T-helper 1 cell treated with Interleukin-12 subunit alpha and Interleukin-12 subunit beta and Interleukin-4 antibody, amounts not matched to agents 30 μg/mL and 1 μg/mL, for 36 hours (primary cell): ENCODE data around the gene LRRC51.

Experiments used
- H3K27ac Mint-ChIP-seq: one replicate; pipeline ENCODE4 v1.8.0; 2021; ENCODE audit warnings: mild to moderate bottlenecking, mixed read lengths
- H3K27me3 Mint-ChIP-seq: one replicate; pipeline ENCODE4 v1.8.0; 2021; ENCODE audit warnings: low read depth, mixed read lengths
- H3K36me3 Mint-ChIP-seq: one replicate; pipeline ENCODE4 v1.8.0; 2021; ENCODE audit warnings: low read depth, mixed read lengths
- H3K4me1 Mint-ChIP-seq: one replicate; pipeline ENCODE4 v1.8.0; 2021; ENCODE audit warnings: low read depth, mixed read lengths
- H3K4me3 Mint-ChIP-seq: one replicate; pipeline ENCODE4 v1.8.0; 2021; ENCODE audit warnings: mild to moderate bottlenecking, moderate library complexity, mixed read lengths
- H3K9me3 Mint-ChIP-seq: one replicate; pipeline ENCODE4 v1.8.0; 2021; ENCODE audit warnings: mixed read lengths

LRRC51 gene

GRCh38 chr11:72111300-72112142, 30.9 kb downstream of the LRRC51 start:
- Mint-ChIP-seq H3K27ac (peak overlapping the region; percentile 98), H3K4me1 (peaks cover 18% of the 10 kb centered on the region), H3K36me3 (peaks cover 8% of the 10 kb centered on the region), H3K27me3 (no peaks in the 10 kb centered on the region), H3K9me3 (peaks cover 5% of the 10 kb centered on the region), H3K4me3 (peak overlapping the region; percentile 92)

GRCh38 chr11:72112143-72112977, 31.7 kb downstream of the LRRC51 start, which contains the start of gene ANAPC15:
Gene ANAPC15 (minus strand): TSS chr11:72112695. CDS start chr11:72111276, 1,419 bp downstream.
- Mint-ChIP-seq H3K4me1 (peaks cover 18% of the 10 kb centered on the region), H3K9me3 (peaks cover 5% of the 10 kb centered on the region), H3K27ac (peak within 1 kb of the TSS; percentile 98), H3K27me3 (no peaks in the 10 kb centered on the region), H3K4me3 (peak within 1 kb of the TSS; percentile 92), H3K36me3 (peaks cover 7% of the 10 kb centered on the region)

GRCh38 chr11:72112978-72113808, 32.5 kb downstream of the LRRC51 start:
- peaks cover 5% of the 10 kb centered on the region for H3K9me3 Mint-ChIP-seq
- peaks cover 4% of the 10 kb centered on the region for H3K36me3 Mint-ChIP-seq
- peak overlapping the region; percentile 98 for H3K27ac Mint-ChIP-seq
- no peaks in the 10 kb centered on the region for H3K27me3 Mint-ChIP-seq
- H3K4me3 Mint-ChIP-seq: peak overlapping the region; percentile 92
- H3K4me1 Mint-ChIP-seq: peaks cover 18% of the 10 kb centered on the region

- H3K27me3 Mint-ChIP-seq: no peaks in the 10 kb centered on the region
- peaks cover 5% of the 10 kb centered on the region for H3K9me3 Mint-ChIP-seq
- no peak overlapping the region for H3K4me3 Mint-ChIP-seq
- H3K36me3 Mint-ChIP-seq: peaks cover 4% of the 10 kb centered on the region
- peaks cover 18% of the 10 kb centered on the region for H3K4me1 Mint-ChIP-seq
- H3K27ac Mint-ChIP-seq: no peak overlapping the region
Measured at GRCh38 chr11:72114570-72114969, 33.9 kb downstream of the LRRC51 start.

GRCh38 chr11:72116019-72116755, 35.5 kb downstream of the LRRC51 start:
- Mint-ChIP-seq H3K9me3 (peaks cover 5% of the 10 kb centered on the region), H3K27me3 (no peaks in the 10 kb centered on the region), H3K4me3 (no peak overlapping the region)

GRCh38 chr11:72119198-72119597, 38.5 kb downstream of the LRRC51 start:
- H3K36me3 Mint-ChIP-seq: no peaks in the 10 kb centered on the region
- no peak overlapping the region for H3K27ac Mint-ChIP-seq
- no peaks in the 10 kb centered on the region for H3K27me3 Mint-ChIP-seq
- H3K4me3 Mint-ChIP-seq: no peak overlapping the region
- no peaks in the 10 kb centered on the region for H3K9me3 Mint-ChIP-seq
- H3K4me1 Mint-ChIP-seq: no peaks in the 10 kb centered on the region

More at GRCh38 chr11:72116019-72116755, 35.5 kb downstream of the LRRC51 start:
- H3K36me3 Mint-ChIP-seq: no peaks in the 10 kb centered on the region
- peaks cover 14% of the 10 kb centered on the region for H3K4me1 Mint-ChIP-seq
- H3K27ac Mint-ChIP-seq: no peak overlapping the region

GRCh38 chr11:72120930-72121329, 40.3 kb downstream of the LRRC51 start:
- Mint-ChIP-seq H3K9me3 (no peaks in the 10 kb centered on the region), H3K27ac (no peak overlapping the region), H3K4me3 (no peak overlapping the region), H3K4me1 (no peaks in the 10 kb centered on the region), H3K36me3 (no peaks in the 10 kb centered on the region), H3K27me3 (no peaks in the 10 kb centered on the region)

- no peak overlapping the region for H3K4me3 Mint-ChIP-seq
- no peaks in the 10 kb centered on the region for H3K36me3 Mint-ChIP-seq
- H3K27ac Mint-ChIP-seq: no peak overlapping the region
- peaks cover 4% of the 10 kb centered on the region for H3K9me3 Mint-ChIP-seq
- H3K4me1 Mint-ChIP-seq: no peaks in the 10 kb centered on the region
- no peaks in the 10 kb centered on the region for H3K27me3 Mint-ChIP-seq
Measured at GRCh38 chr11:72122607-72123006, 42.0 kb downstream of the LRRC51 start.

- Mint-ChIP-seq H3K27ac (no peak overlapping the region), H3K4me3 (no peak overlapping the region), H3K4me1 (no peaks in the 10 kb centered on the region), H3K27me3 (no peaks in the 10 kb centered on the region), H3K36me3 (no peaks in the 10 kb centered on the region), H3K9me3 (peaks cover 4% of the 10 kb centered on the region)
Measured at GRCh38 chr11:72123117-72123653, 42.5 kb downstream of the LRRC51 start.

GRCh38 chr11:72124046-72124445, 43.4 kb downstream of the LRRC51 start:
- Mint-ChIP-seq H3K27me3 (peaks cover 8% of the 10 kb centered on the region), H3K4me3 (no peak overlapping the region), H3K4me1 (no peaks in the 10 kb centered on the region), H3K36me3 (peaks cover 5% of the 10 kb centered on the region), H3K9me3 (peaks cover 12% of the 10 kb centered on the region), H3K27ac (no peak overlapping the region)

GRCh38 chr11:72125956-72126355, 45.3 kb downstream of the LRRC51 start:
- no peak overlapping the region for H3K4me3 Mint-ChIP-seq
- no peaks in the 10 kb centered on the region for H3K4me1 Mint-ChIP-seq
- H3K9me3 Mint-ChIP-seq: peaks cover 15% of the 10 kb centered on the region
- no peak overlapping the region for H3K27ac Mint-ChIP-seq
- H3K27me3 Mint-ChIP-seq: peaks cover 12% of the 10 kb centered on the region
- peaks cover 6% of the 10 kb centered on the region for H3K36me3 Mint-ChIP-seq

GRCh38 chr11:72127923-72128322, 47.3 kb downstream of the LRRC51 start:
- H3K9me3 Mint-ChIP-seq: peaks cover 15% of the 10 kb centered on the region
- no peaks in the 10 kb centered on the region for H3K4me1 Mint-ChIP-seq

GRCh38 chr11:72129381-72129780, 48.7 kb downstream of the LRRC51 start:
- no peaks in the 10 kb centered on the region for H3K4me1 Mint-ChIP-seq
- H3K27ac Mint-ChIP-seq: no peak overlapping the region
- H3K27me3 Mint-ChIP-seq: peaks cover 35% of the 10 kb centered on the region
- peaks cover 6% of the 10 kb centered on the region for H3K36me3 Mint-ChIP-seq
- no peak overlapping the region for H3K4me3 Mint-ChIP-seq
- peaks cover 15% of the 10 kb centered on the region for H3K9me3 Mint-ChIP-seq

More at GRCh38 chr11:72127923-72128322, 47.3 kb downstream of the LRRC51 start:
- Mint-ChIP-seq H3K4me3 (no peak overlapping the region), H3K27me3 (peaks cover 27% of the 10 kb centered on the region), H3K36me3 (peaks cover 6% of the 10 kb centered on the region), H3K27ac (no peak overlapping the region)
